ENCODE data around the gene IFI44L. TPM values are rescaled to one million over a fixed set of nuclear protein-coding genes. Genes with fewer than 3 reads are reported as not detected.
A peak's percentile ranks its signal among the peaks of the same experiment; 100 is the strongest.

The IFI44L gene
- 1 to 10 TPM in 3 of 4 donors, under 1 TPM in 1; 0.84 to 3.4 (median 2.3) TPM for total RNA-seq

DNA sequence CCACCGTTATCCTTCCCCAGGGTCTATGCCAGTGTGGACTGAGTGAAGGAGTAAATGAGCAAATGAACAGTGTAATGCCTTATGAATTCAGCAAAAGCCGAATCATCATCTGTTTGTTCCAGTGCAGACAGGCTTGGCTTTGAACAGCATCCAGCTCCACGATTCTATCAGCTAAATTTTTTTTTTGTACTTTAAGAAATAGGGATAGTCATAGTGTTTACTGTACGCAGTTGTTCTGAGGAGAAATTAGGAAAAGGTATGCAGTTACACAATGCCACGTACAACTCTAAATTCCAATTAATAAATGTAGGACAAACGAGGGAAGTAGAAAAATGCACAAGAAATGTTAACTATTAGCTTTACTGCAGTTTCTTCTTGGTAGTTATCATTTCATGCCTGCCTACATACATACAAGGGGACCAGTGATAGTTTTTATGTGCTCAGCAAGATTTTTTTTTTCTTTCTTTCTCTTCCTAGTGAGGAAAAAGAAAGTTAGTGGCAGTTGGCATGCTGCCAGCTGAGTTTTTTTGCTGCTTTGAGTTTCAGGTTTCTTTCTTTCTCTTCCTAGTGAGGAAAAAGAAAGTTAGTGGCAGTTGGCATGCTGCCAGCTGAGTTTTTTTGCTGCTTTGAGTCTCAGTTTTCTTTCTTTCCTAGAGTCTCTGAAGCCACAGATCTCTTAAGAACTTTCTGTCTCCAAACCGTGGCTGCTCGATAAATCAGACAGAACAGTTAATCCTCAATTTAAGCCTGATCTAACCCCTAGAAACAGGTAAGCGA is at the start of gene IFI44L:
Gene IFI44L, plus strand, starts transcription at position 646 of the 777 bp plus-strand sequence. CDS start 7,468 bp downstream, outside the sequence.
- peak; percentile 23 to 82 for DNase-seq (ENCODE audit: low spot score in 2 of 2)
- WGBS, 2 donors = 7% methylated on average over 9 of the region's 9 CpGs
- TF ChIP-seq, protein P1, sequence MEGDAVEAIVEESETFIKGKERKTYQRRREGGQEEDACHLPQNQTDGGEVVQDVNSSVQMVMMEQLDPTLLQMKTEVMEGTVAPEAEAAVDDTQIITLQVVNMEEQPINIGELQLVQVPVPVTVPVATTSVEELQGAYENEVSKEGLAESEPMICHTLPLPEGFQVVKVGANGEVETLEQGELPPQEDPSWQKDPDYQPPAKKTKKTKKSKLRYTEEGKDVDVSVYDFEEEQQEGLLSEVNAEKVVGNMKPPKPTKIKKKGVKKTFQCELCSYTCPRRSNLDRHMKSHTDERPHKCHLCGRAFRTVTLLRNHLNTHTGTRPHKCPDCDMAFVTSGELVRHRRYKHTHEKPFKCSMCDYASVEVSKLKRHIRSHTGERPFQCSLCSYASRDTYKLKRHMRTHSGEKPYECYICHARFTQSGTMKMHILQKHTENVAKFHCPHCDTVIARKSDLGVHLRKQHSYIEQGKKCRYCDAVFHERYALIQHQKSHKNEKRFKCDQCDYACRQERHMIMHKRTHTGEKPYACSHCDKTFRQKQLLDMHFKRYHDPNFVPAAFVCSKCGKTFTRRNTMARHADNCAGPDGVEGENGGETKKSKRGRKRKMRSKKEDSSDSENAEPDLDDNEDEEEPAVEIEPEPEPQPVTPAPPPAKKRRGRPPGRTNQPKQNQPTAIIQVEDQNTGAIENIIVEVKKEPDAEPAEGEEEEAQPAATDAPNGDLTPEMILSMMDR (IDR thresholded peaks at IDR 0.05) = no peak
- TF ChIP-seq POLR2A (IDR thresholded peaks at IDR 0.05) = no peak
- intact Hi-C loops (cut with DNase I; ENCODE audit: low total_unique reads) = no loop called here
- H3K4me3 ChIP-seq (ENCODE audit: low read depth, poor library complexity, severe bottlenecking) = no peak within 1 kb of the TSS

DNA sequence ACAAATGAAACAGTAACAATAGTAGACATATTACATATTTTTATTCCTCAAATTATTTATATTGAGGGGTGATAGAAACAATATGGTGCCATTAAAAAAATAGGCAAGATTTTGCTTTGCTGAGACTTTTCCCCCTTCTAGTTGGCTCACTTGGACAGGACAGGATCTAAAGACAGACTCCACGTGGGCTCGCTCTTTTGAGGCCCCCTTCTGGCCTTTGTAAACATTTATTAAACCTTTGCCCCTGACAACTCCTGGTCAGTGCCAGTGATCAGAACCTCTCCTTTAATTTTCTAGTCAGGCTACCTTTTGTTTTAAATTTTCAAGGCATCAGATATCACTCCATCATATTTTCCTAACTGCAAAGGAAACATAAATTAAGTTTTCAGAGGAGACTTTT is 49.7 kb upstream of the IFI44L start:
- intact Hi-C loops (cut with DNase I; ENCODE audit: low total_unique reads) = no loop called here
- H3K4me3 ChIP-seq (ENCODE audit: low read depth, poor library complexity, severe bottlenecking) = no peak overlapping the region
- no peak for DNase-seq (ENCODE audit: low spot score in 2 of 2)
- TF ChIP-seq, protein P1 (IDR thresholded peaks at IDR 0.05) = no peak
- TF ChIP-seq POLR2A (IDR thresholded peaks at IDR 0.05) = no peak
- 65 to 81% methylated on average over 2 of the region's 2 CpGs for WGBS, 2 donors

DNA sequence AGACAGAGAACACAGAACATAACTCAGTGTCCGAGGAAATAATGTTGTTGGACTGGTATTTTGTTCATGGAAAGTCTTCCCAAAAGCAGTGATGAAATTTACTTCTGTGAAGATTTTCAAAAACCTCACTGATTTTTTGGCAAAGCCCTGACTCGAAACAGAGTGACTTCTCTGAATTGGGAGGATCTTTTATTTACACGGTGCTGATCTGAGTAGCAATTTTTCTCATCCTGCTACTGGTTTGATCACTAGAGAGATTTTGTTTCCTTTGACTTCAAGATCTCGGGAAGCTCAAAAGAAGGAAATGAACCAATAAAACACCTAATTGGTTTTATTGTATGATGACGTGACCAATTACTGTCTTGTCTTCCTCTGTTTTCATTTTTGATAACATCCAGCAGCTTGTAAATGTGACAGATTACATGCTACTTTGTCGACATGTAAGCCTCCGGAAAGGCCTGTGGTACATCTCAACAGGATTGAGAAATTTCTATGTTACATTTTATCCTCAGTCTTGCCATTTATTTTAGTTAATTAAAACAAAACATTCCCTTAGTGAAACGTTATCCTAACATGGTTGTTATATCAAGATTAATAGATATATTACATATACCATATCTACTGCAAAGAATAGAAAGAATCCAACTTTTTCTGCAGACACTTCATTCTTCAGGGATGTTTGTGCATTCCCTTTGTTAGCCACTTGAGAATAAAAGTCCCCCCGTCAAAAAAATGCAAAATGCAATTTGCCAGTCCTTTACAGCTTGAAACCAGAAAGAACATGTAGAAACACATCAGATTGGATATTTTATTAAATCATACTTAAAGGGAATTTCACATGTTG is 42.8 kb upstream of the IFI44L start:
- DNase-seq (ENCODE audit: low spot score in 2 of 2) = no peak
- 38 to 43% methylated on average over 9 of the region's 9 CpGs for WGBS, 2 donors

DNA sequence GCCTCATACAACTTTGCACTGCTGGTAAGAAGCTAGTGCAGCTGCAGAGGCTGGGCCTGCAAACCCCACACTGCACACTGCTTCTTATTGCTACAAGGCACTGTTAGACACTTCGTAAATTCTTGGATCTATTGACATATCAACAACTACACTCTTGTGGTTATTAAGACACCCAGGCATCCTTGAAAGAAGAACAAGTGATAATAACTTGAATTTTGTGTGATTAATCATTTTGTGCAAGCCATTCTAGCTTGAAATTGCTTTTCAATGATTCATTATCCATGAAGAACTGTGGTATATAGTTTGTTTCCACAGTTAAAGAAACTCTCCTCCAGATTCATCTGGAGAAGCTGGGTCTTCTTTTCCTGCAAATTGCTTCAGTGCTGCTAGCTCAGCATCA is 33.7 kb upstream of the IFI44L start:
- TF ChIP-seq, protein P1 (IDR thresholded peaks at IDR 0.05) = no peak
- TF ChIP-seq POLR2A (IDR thresholded peaks at IDR 0.05) = no peak
- DNase-seq (ENCODE audit: low spot score in 2 of 2) = no peak
- intact Hi-C loops (cut with DNase I; ENCODE audit: low total_unique reads) = no loop called here
- no peak overlapping the region for H3K4me3 ChIP-seq (ENCODE audit: low read depth, poor library complexity, severe bottlenecking)
- WGBS, 2 donors = 50 to 75% methylated on average over 1 of the region's 1 CpG

More for the DNA sequence above, 42.8 kb upstream of the IFI44L start:
- H3K4me3 ChIP-seq (ENCODE audit: low read depth, poor library complexity, severe bottlenecking) = no peak overlapping the region
- intact Hi-C loops (cut with DNase I; ENCODE audit: low total_unique reads) = no loop called here
- TF ChIP-seq, protein P1 (IDR thresholded peaks at IDR 0.05) = no peak
- no peak for TF ChIP-seq POLR2A (IDR thresholded peaks at IDR 0.05)

DNA sequence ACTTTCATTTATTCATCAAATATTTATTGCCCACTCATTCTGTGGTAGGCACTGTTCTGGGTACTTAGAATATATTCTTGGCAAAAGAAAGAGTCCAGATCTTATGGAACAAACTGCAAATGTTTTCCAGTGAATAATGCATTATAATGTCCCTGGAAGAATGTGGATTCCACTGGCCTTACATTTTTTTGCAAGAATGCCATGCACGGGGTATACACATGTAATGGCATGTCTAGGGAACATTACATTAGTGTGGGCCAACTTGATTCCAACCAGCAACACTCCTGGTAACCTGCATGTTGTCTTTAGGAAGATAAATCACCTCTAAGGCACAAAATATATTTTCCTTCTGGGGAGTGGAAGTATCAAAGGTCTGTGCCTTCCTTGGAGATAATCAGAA is 33.0 kb upstream of the IFI44L start:
- DNase-seq (ENCODE audit: low spot score in 2 of 2) = no peak
- intact Hi-C loops (cut with DNase I; ENCODE audit: low total_unique reads) = no loop called here
- TF ChIP-seq, protein P1 (IDR thresholded peaks at IDR 0.05) = no peak
- no peak for TF ChIP-seq POLR2A (IDR thresholded peaks at IDR 0.05)
- 52 to 61% methylated on average over 1 of the region's 1 CpG for WGBS, 2 donors
- H3K4me3 ChIP-seq (ENCODE audit: low read depth, poor library complexity, severe bottlenecking) = no peak overlapping the region
